GM23338 (cell line): Measurements from ENCODE around the gene C10orf90. TPM values are rescaled to one million over a fixed set of nuclear protein-coding genes. Genes with fewer than 3 reads are reported as not detected.

Source experiments
- ATAC-seq: fragments of 200-7000 bp; cut with Tn5 transposase; 3 replicates; pipeline ENCODE4 v1.9.1; 2020
- DNase-seq: peaks from one replicate; pipeline ENCODE4 v3.0.0-alpha.2; 2015; ENCODE audit warnings: low spot score
- H2AFZ ChIP-seq: fragments of 200-600 bp; sonication (generic); 2 replicates; pipeline ENCODE4 v1.8.0; 2016; ENCODE audit warnings: antibody characterized with exemption, mild to moderate bottlenecking, moderate library complexity
- H3F3A ChIP-seq: fragments of 200-600 bp; sonication (generic); replicated peaks from 2 replicates; pipeline ENCODE4 v1.8.0; 2017; ENCODE audit warnings: antibody characterized with exemption, mixed run types, low read depth
- H3K27ac ChIP-seq: fragments of 200-600 bp; sonication (generic); 2 replicates; pipeline ENCODE4 v1.6.1; 2016; ENCODE audit warnings: low read depth
- H3K27me3 ChIP-seq: fragments of 200-600 bp; sonication (generic); 2 replicates; pipeline ENCODE4 v1.8.0; 2016; ENCODE audit warnings: mild to moderate bottlenecking, mixed run types, moderate library complexity; ENCODE audit not compliant: insufficient read depth
- H3K36me3 ChIP-seq: fragments of 200-600 bp; sonication (generic); 2 replicates; pipeline ENCODE4 v1.8.0; 2016; ENCODE audit warnings: mild to moderate bottlenecking; ENCODE audit not compliant: insufficient read depth
- H3K4me1 ChIP-seq: fragments of 200-600 bp; sonication (generic); 2 replicates; pipeline ENCODE4 v1.8.0; 2016; ENCODE audit warnings: mild to moderate bottlenecking, moderate library complexity; ENCODE audit not compliant: insufficient read depth
- H3K4me2 ChIP-seq: fragments of 200-600 bp; sonication (generic); 2 replicates; pipeline ENCODE4 v1.7.1; 2017; ENCODE audit warnings: mixed run types
- H3K4me3 ChIP-seq: fragments of 200-600 bp; sonication (generic); 2 replicates; pipeline ENCODE4 v1.6.1; 2016; ENCODE audit warnings: mixed run types
- H3K79me2 ChIP-seq: fragments of 200-600 bp; sonication (generic); replicated peaks from 2 replicates; pipeline ENCODE4 v1.8.0; 2017; ENCODE audit warnings: mild to moderate bottlenecking; ENCODE audit not compliant: insufficient read depth
- H3K9me2 ChIP-seq: fragments of 200-600 bp; sonication (generic); 2 replicates; pipeline ENCODE4 v1.8.0; 2017; ENCODE audit not compliant: insufficient read depth
- H4K20me1 ChIP-seq: fragments of 200-600 bp; sonication (generic); replicated peaks from 2 replicates; pipeline ENCODE4 v1.8.0; 2017; ENCODE audit warnings: mild to moderate bottlenecking; ENCODE audit not compliant: insufficient read depth
- H3K27ac Mint-ChIP-seq: 2 replicates; pipeline ENCODE4 v1.8.0; 2020; ENCODE audit warnings: inconsistent platforms, mild to moderate bottlenecking, moderate library complexity, mixed read lengths
- H3K27me3 Mint-ChIP-seq: 3 replicates; pipeline ENCODE4 v1.8.0; 2022; ENCODE audit warnings: low read depth, mild to moderate bottlenecking, moderate library complexity, mixed read lengths, inconsistent platforms; ENCODE audit not compliant: insufficient read depth, poor library complexity
- H3K36me3 Mint-ChIP-seq: 3 replicates; pipeline ENCODE4 v1.8.0; 2021; ENCODE audit warnings: low read depth, mild to moderate bottlenecking, inconsistent platforms, moderate library complexity, mixed read lengths
- H3K4me1 Mint-ChIP-seq: 3 replicates; pipeline ENCODE4 v1.8.0; 2020; ENCODE audit warnings: mild to moderate bottlenecking, inconsistent platforms, mixed read lengths
- H3K4me3 Mint-ChIP-seq: 3 replicates; pipeline ENCODE4 v1.8.0; 2021; ENCODE audit warnings: moderate library complexity, mild to moderate bottlenecking, inconsistent platforms, mixed read lengths
- H3K9me3 Mint-ChIP-seq: 3 replicates; pipeline ENCODE4 v1.8.0; 2020; ENCODE audit warnings: moderate library complexity, mild to moderate bottlenecking, inconsistent platforms, mixed read lengths
- EZH2phosphoT487 ChIP-seq: fragments of 200-600 bp; sonication (generic); IDR thresholded peaks from one replicate; pipeline ENCODE4 v1.8.1; 2018; ENCODE audit warnings: antibody characterized with exemption; ENCODE audit not compliant: unreplicated experiment
- JUNB ChIP-seq: IDR thresholded peaks from one replicate; pipeline ENCODE4 v1.6.1; 2016; ENCODE audit warnings: antibody characterized with exemption; ENCODE audit not compliant: unreplicated experiment
- NANOG ChIP-seq: IDR thresholded peaks from 2 replicates; pipeline ENCODE4 v1.6.1; 2016; ENCODE audit warnings: antibody characterized with exemption, borderline replicate concordance
- POLR2AphosphoS5 ChIP-seq: IDR thresholded peaks from 2 replicates; pipeline ENCODE4 v1.6.1; 2016; ENCODE audit warnings: antibody characterized with exemption, low read depth
- STAT1 ChIP-seq: IDR thresholded peaks from one replicate; pipeline ENCODE4 v1.6.1; 2016; ENCODE audit warnings: antibody characterized with exemption; ENCODE audit not compliant: unreplicated experiment
- ZNF114 ChIP-seq: fragments of 250-450 bp; sonication (Bioruptor Pico); IDR thresholded peaks from 2 replicates; pipeline ENCODE4 v1.5.0; 2020; ENCODE audit warnings: mild to moderate bottlenecking, moderate library complexity
- ZNF331 ChIP-seq: fragments of 250-450 bp; sonication (Bioruptor Pico); IDR thresholded peaks from 2 replicates; pipeline ENCODE4 v1.5.0; 2020; ENCODE audit warnings: low read depth, mild to moderate bottlenecking, moderate library complexity
- polyA plus RNA-seq: library from polyadenylated mRNA; unstranded; fragments of >200 nt; fragmentation: Nextera tagmentation; extraction: Ambion mirVana; gene quantifications from 2 replicates; pipeline ENCODE4 v1.2.1, GENCODE V29; 2016
- total RNA-seq: library from RNA; depleted of rRNA; stranded (reverse); fragments of >200 nt; shearing (Covaris generic); gene quantifications from 2 replicates; pipeline ENCODE4 v1.2.3, GENCODE V29; 2014
- TF ChIP-seq, protein P1 (sequence below): IDR thresholded peaks from one replicate; pipeline ENCODE4 v1.6.1; 2018; ENCODE audit warnings: antibody characterized with exemption; ENCODE audit not compliant: unreplicated experiment
- TF ChIP-seq, protein P2 (sequence below), 2 experiments: fragments of 200-600 bp in 1 of 2; sonication (generic) in 1 of 2; conservative IDR thresholded peaks; 2 replicates each; pipeline versions ENCODE4 v1.5.1 to v1.6.1; 2016 to 2017; ENCODE audit warnings: antibody characterized with exemption in 2 of 2, low read depth in 2 of 2, mild to moderate bottlenecking in 2 of 2, moderate library complexity in 1 of 2
- TF ChIP-seq, protein P3 (sequence below): fragments of 250-450 bp; sonication (Bioruptor Pico); IDR thresholded peaks from 2 replicates; pipeline ENCODE4 v1.5.0; 2020; ENCODE audit warnings: mild to moderate bottlenecking, moderate library complexity

The C10orf90 gene
- total and polyA plus RNA-seq, 2 experiments from 2014 or later, result 0.76 to 0.97 TPM

DNA sequence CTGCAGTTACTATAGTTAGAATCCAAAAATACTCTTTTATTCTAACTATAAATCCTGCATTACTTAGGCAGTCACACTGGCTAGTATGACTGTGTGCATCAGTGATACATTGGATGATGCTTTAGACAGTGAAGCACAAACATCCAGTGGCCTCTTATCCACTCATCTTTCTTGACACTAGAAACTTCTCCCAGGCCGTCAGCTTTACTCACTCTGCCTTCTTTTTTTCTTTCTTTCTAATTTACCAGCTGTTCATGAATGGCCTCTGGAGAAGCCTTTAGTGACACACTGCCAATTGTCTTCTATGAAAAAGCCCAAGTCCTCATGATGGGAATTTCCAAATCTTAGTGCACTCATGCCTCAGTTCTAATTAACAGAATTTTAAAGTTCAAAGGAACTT is 26.2 kb upstream of the C10orf90 start (continued):
- TF ChIP-seq, protein P1, sequence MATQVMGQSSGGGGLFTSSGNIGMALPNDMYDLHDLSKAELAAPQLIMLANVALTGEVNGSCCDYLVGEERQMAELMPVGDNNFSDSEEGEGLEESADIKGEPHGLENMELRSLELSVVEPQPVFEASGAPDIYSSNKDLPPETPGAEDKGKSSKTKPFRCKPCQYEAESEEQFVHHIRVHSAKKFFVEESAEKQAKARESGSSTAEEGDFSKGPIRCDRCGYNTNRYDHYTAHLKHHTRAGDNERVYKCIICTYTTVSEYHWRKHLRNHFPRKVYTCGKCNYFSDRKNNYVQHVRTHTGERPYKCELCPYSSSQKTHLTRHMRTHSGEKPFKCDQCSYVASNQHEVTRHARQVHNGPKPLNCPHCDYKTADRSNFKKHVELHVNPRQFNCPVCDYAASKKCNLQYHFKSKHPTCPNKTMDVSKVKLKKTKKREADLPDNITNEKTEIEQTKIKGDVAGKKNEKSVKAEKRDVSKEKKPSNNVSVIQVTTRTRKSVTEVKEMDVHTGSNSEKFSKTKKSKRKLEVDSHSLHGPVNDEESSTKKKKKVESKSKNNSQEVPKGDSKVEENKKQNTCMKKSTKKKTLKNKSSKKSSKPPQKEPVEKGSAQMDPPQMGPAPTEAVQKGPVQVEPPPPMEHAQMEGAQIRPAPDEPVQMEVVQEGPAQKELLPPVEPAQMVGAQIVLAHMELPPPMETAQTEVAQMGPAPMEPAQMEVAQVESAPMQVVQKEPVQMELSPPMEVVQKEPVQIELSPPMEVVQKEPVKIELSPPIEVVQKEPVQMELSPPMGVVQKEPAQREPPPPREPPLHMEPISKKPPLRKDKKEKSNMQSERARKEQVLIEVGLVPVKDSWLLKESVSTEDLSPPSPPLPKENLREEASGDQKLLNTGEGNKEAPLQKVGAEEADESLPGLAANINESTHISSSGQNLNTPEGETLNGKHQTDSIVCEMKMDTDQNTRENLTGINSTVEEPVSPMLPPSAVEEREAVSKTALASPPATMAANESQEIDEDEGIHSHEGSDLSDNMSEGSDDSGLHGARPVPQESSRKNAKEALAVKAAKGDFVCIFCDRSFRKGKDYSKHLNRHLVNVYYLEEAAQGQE, result no peak
- no peak for TF ChIP-seq JUNB
- TF ChIP-seq POLR2AphosphoS5, result no peak

DNA sequence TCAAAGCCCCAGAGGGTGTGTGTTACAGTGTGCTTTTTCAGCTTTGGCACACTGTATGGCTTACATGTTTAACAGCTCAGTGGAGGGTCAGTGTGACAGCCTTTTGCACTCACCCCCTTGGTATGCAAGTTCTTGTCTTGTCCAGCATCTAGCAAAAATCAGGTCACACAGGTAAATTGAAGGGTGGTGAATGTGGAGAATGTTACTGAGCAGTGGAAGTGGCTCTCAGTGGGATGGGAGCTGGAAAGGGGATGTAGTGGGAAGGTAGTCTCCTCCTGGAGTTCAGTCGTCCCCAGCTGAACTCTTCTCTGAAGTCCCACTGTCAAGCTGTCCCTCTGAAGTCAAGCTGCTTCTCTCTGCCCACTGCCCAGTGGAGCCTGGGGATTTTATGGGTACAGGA is 21.0 kb upstream of the C10orf90 start:
- Histone ChIP-seq H3F3A (no peaks in the 10 kb centered on the region), H3K27ac (no peak overlapping the region; the same call in 1 of the 2 replicates), H3K4me3 (no peak overlapping the region), H4K20me1 (no peaks in the 10 kb centered on the region), H2AFZ (no peak overlapping the region), H3K27me3 (no peaks in the 10 kb centered on the region), H3K4me2 (peak overlapping the region; percentile 0; the same call in 1 of the 2 replicates), H3K36me3 (no peaks in the 10 kb centered on the region), H3K9me2 (peaks cover 7% of the 10 kb centered on the region; the same call in 1 of the 2 replicates), H3K4me1 (peaks cover 11% of the 10 kb centered on the region), H3K79me2 (no peaks in the 10 kb centered on the region)
- H3K4me1 Mint-ChIP-seq, result peaks cover 26% of the 10 kb centered on the region
- no peak overlapping the region for H3K4me3 Mint-ChIP-seq
- no peak for DNase-seq
- H3K27me3 Mint-ChIP-seq, result peaks cover 8% of the 10 kb centered on the region
- peaks cover 29% of the 10 kb centered on the region for H3K9me3 Mint-ChIP-seq
- peaks cover 20% of the 10 kb centered on the region for H3K36me3 Mint-ChIP-seq
- no peak overlapping the region for H3K27ac Mint-ChIP-seq
- ATAC-seq, result no peak
- TF ChIP-seq ZNF331 (CRISPR knock-in tag), result no peak
- no peak for TF ChIP-seq NANOG
- TF ChIP-seq, protein P2, sequence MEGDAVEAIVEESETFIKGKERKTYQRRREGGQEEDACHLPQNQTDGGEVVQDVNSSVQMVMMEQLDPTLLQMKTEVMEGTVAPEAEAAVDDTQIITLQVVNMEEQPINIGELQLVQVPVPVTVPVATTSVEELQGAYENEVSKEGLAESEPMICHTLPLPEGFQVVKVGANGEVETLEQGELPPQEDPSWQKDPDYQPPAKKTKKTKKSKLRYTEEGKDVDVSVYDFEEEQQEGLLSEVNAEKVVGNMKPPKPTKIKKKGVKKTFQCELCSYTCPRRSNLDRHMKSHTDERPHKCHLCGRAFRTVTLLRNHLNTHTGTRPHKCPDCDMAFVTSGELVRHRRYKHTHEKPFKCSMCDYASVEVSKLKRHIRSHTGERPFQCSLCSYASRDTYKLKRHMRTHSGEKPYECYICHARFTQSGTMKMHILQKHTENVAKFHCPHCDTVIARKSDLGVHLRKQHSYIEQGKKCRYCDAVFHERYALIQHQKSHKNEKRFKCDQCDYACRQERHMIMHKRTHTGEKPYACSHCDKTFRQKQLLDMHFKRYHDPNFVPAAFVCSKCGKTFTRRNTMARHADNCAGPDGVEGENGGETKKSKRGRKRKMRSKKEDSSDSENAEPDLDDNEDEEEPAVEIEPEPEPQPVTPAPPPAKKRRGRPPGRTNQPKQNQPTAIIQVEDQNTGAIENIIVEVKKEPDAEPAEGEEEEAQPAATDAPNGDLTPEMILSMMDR (conservative IDR thresholded peaks at IDR 0.05; ENCODE audit: low read depth in 2 of 2), result no peak
- TF ChIP-seq EZH2phosphoT487, result no peak
- no peak for TF ChIP-seq POLR2AphosphoS5
- TF ChIP-seq STAT1, result no peak
- TF ChIP-seq ZNF114 (CRISPR knock-in tag), result no peak
- TF ChIP-seq, protein P1, result no peak
- TF ChIP-seq, protein P3, sequence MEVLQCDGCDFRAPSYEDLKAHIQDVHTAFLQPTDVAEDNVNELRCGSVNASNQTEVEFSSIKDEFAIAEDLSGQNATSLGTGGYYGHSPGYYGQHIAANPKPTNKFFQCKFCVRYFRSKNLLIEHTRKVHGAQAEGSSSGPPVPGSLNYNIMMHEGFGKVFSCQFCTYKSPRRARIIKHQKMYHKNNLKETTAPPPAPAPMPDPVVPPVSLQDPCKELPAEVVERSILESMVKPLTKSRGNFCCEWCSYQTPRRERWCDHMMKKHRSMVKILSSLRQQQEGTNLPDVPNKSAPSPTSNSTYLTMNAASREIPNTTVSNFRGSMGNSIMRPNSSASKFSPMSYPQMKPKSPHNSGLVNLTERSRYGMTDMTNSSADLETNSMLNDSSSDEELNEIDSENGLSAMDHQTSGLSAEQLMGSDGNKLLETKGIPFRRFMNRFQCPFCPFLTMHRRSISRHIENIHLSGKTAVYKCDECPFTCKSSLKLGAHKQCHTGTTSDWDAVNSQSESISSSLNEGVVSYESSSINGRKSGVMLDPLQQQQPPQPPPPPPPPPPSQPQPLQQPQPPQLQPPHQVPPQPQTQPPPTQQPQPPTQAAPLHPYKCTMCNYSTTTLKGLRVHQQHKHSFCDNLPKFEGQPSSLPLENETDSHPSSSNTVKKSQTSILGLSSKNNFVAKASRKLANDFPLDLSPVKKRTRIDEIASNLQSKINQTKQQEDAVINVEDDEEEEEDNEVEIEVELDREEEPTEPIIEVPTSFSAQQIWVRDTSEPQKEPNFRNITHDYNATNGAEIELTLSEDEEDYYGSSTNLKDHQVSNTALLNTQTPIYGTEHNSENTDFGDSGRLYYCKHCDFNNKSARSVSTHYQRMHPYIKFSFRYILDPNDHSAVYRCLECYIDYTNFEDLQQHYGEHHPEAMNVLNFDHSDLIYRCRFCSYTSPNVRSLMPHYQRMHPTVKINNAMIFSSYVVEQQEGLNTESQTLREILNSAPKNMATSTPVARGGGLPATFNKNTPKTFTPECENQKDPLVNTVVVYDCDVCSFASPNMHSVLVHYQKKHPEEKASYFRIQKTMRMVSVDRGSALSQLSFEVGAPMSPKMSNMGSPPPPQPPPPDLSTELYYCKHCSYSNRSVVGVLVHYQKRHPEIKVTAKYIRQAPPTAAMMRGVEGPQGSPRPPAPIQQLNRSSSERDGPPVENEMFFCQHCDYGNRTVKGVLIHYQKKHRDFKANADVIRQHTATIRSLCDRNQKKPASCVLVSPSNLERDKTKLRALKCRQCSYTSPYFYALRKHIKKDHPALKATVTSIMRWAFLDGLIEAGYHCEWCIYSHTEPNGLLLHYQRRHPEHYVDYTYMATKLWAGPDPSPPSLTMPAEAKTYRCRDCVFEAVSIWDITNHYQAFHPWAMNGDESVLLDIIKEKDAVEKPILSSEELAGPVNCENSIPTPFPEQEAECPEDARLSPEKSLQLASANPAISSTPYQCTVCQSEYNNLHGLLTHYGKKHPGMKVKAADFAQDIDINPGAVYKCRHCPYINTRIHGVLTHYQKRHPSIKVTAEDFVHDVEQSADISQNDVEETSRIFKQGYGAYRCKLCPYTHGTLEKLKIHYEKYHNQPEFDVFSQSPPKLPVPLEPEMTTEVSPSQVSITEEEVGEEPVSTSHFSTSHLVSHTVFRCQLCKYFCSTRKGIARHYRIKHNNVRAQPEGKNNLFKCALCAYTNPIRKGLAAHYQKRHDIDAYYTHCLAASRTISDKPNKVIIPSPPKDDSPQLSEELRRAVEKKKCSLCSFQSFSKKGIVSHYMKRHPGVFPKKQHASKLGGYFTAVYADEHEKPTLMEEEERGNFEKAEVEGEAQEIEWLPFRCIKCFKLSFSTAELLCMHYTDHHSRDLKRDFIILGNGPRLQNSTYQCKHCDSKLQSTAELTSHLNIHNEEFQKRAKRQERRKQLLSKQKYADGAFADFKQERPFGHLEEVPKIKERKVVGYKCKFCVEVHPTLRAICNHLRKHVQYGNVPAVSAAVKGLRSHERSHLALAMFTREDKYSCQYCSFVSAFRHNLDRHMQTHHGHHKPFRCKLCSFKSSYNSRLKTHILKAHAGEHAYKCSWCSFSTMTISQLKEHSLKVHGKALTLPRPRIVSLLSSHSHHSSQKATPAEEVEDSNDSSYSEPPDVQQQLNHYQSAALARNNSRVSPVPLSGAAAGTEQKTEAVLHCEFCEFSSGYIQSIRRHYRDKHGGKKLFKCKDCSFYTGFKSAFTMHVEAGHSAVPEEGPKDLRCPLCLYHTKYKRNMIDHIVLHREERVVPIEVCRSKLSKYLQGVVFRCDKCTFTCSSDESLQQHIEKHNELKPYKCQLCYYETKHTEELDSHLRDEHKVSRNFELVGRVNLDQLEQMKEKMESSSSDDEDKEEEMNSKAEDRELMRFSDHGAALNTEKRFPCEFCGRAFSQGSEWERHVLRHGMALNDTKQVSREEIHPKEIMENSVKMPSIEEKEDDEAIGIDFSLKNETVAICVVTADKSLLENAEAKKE, result no peak
